ENCODE data around the gene SUGCT.
"Not testable (repeated sequence)": the region's sequence is repeated elsewhere in the genome, so short reads cannot be mapped to it uniquely, and the experiment has no call there.

Gene SUGCT

GRCh38 chr7:40587419-40587818 is 452.6 kb downstream of the SUGCT start:
- DNase-seq, result no peak

GRCh38 chr7:40595129-40595528 is 460.3 kb downstream of the SUGCT start:
- DNase-seq, result no peak

DNA sequence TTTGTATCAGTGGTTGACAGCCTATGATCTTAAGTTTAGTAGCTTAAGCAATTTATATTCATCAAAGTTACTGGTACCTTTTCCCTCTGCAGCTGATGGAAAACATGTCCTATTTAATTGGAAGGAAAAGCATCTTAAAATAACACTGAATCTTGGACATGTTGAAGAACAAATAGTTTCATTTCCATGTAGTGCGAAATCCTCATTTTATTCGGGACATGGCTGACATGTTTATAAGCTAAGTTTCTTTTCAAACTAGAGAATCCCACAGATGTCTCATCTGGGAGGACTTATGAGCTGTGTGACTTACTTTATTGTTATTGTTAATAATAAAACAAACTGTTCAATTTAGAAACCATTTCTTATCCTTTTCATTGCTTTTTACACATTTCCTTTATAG is 461.0 kb downstream of the SUGCT start:
- no peak for DNase-seq

- DNase-seq, result no peak
These were observed 462.7 kb downstream of the SUGCT start for GRCh38 chr7:40597517-40597916.

DNA sequence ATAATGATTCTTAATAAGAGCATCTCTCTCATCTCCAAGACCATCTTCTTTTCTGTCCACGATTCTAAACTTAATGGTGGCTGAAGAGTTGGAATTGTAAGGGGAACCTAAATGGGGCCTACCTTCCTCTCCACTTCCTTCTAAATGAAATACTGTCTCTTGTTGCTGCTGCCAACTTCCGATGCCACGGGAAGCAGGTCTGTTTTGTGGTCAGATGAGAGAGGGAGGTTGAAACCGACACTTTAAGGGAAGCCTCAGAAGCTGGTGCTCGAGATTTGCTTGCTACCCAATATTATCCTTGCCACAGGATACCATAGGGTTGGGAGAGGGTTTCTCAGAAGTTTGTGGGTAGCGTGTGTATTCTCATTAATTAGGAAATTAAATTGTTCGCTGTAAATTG is 464.1 kb downstream of the SUGCT start:
- DNase-seq, result no peak

- no peak for DNase-seq
These were observed 465.0 kb downstream of the SUGCT start for GRCh38 chr7:40599836-40600235.

- DNase-seq, result not testable (repeated sequence)
These were observed 467.5 kb downstream of the SUGCT start for GRCh38 chr7:40602351-40602750.

GRCh38 chr7:40604601-40605438 is 470.0 kb downstream of the SUGCT start:
- no peak for DNase-seq

DNA sequence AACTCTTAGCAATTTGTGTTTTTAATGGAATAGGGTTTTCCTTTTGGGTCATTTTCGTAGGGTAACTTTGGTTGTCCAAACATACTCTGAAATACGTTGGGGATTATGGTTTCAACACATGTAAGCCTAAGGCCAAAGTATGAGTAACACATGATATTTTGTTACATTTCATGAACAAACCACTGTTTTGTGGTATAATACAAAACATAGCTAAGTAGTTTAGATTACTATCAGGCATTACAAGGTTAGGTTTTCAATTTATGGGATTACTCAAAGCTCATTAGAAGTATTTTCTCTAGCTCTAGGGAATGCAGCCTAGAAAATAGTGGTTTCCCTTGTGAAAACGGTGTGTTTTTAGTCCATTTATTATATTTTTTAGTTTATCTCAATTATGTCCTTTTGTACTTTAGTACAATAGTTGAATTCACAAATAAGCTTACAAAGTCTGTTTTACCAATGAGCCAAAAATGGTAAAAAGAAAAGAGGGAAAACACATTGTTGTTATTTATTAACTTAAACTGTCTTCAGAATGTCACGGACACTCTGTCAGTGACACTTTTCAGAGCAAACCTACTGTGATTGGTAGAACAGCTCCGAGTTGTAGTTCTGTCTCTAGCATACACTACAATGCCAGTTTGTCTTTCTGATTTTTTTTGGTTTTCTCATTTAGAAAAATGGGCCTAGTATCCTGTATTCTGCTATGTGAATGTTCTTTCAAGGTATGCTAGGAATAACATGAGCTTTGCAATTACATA is 473.7 kb downstream of the SUGCT start:
- DNase-seq, result no peak

GRCh38 chr7:40610461-40610860 is 475.7 kb downstream of the SUGCT start:
- DNase-seq, result no peak

GRCh38 chr7:40611095-40611871 is 476.5 kb downstream of the SUGCT start:
- no peak for DNase-seq

- no peak for DNase-seq
These were observed 477.5 kb downstream of the SUGCT start for GRCh38 chr7:40612298-40612697.

GRCh38 chr7:40619647-40620046 is 484.8 kb downstream of the SUGCT start:
- DNase-seq, result no peak

- no peak for DNase-seq
These were observed 486.8 kb downstream of the SUGCT start for GRCh38 chr7:40621592-40621998.

GRCh38 chr7:40622941-40623501 is 488.2 kb downstream of the SUGCT start:
- DNase-seq, result no peak

GRCh38 chr7:40623863-40624262 is 489.1 kb downstream of the SUGCT start:
- DNase-seq, result no peak

DNA sequence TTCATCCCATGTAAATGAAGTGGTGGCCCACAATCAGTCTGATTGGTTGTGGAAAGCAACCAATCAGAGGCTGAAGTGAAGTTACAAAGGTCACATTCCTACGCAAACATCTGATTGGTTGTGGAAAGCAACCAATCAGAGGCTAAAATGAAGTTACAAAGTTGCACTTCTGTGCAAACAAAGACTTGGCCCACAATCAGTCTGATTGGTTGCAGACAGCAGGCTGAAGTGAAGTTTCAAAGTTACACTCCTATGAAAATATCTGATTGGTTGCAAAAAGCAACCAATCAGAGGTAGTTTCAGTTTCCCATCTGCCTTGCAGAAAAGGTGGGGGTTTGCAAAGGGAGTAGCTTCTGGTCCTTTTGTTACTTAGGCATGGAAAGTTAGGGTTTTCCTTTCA is 492.6 kb downstream of the SUGCT start:
- not testable (repeated sequence) for DNase-seq

GRCh38 chr7:40629891-40630290 is 495.1 kb downstream of the SUGCT start:
- DNase-seq, result no peak

- DNase-seq, result no peak
These were observed 499.3 kb downstream of the SUGCT start for GRCh38 chr7:40634118-40634517.

DNA sequence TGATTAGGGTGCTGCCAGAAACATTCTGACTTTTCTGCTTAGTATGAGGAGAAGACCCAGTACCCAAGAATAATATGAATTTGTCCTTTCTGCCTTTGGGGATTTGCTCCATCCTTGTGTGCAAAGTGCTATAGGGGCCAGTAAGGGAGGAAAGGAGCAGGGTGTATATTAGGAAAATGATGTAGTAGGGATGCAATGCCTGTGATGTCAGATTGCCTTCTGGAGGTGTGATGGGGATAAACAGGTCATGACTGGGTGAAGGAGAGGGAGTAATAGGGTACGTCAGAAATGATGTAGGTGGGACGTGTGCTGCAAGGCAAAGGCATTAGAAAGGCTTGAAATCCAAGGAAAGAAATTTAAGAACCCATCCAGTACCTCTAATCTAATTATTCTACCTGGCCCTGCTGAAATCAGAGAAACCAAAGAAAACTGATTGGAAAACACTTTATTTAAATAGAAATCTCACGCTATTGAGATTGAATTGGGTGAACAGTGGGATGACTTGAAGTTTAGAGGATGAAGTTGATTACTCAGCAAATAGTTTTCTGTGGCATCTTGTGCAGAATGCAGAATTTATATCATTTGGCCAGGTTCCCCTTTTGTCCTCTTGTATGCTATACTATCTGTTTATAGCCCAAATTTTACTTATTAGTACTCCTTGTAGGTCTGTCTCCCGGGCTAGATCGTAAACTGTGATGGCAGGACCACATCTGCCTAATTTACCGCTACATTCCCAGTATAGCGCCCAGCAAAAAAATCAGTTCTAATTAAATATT is 503.9 kb downstream of the SUGCT start:
- DNase-seq, result no peak

GRCh38 chr7:40640566-40640965 is 505.8 kb downstream of the SUGCT start:
- DNase-seq, result no peak

GRCh38 chr7:40641701-40642100 is 506.9 kb downstream of the SUGCT start:
- no peak for DNase-seq
